ENCODE results near the gene GADL1. TPM values are rescaled to one million over a fixed set of nuclear protein-coding genes. Genes with fewer than 3 reads are reported as not detected.

GADL1 gene
- total RNA-seq, 2 donors from 2014 or later, result not detected

- no peaks in the 10 kb centered on the region for H3K9me3 Mint-ChIP-seq
- no peaks in the 10 kb centered on the region for H3K36me3 Mint-ChIP-seq
- H3K27me3 Mint-ChIP-seq, result peaks cover 0 to 7% of the 10 kb centered on the region in 2 donors
- no peak for DNase-seq (ENCODE audit: low spot score)
- H3K4me3 Mint-ChIP-seq, result no peak overlapping the region
- peaks cover 5 to 15% of the 10 kb centered on the region in 2 donors for H3K4me1 Mint-ChIP-seq (ENCODE audit: low read depth in 2 of 2)
- no peak overlapping the region for H3K27ac Mint-ChIP-seq
- no peak for ATAC-seq
These were observed 161.3 kb downstream of the GADL1 start for GRCh38 chr3:30733209-30733608.

GRCh38 chr3:30730967-30731366 is 163.5 kb downstream of the GADL1 start:
- Mint-ChIP-seq H3K4me1 (ENCODE audit: low read depth in 2 of 2) (peaks cover 5 to 15% of the 10 kb centered on the region in 2 donors), H3K9me3 (no peaks in the 10 kb centered on the region), H3K36me3 (no peaks in the 10 kb centered on the region), H3K27me3 (peaks cover 0 to 7% of the 10 kb centered on the region in 2 donors), H3K27ac (no peak overlapping the region), H3K4me3 (no peak overlapping the region)
- ATAC-seq (no peak), DNase-seq (ENCODE audit: low spot score) (no peak)

- Mint-ChIP-seq H3K4me1 (ENCODE audit: low read depth in 2 of 2) (peaks cover 5 to 15% of the 10 kb centered on the region in 2 donors), H3K36me3 (no peaks in the 10 kb centered on the region), H3K4me3 (no peak overlapping the region)
These were observed 164.5 kb downstream of the GADL1 start for GRCh38 chr3:30729936-30730335.

GRCh38 chr3:30729512-30729911 is 164.9 kb downstream of the GADL1 start:
- no peak overlapping the region for H3K4me3 Mint-ChIP-seq
- DNase-seq (ENCODE audit: low spot score) (no peak), ATAC-seq (no peak)
- no peaks in the 10 kb centered on the region for H3K36me3 Mint-ChIP-seq
- H3K27ac Mint-ChIP-seq, result no peak overlapping the region
- peaks cover 5% of the 10 kb centered on the region for H3K9me3 Mint-ChIP-seq
- peaks cover 0 to 7% of the 10 kb centered on the region in 2 donors for H3K27me3 Mint-ChIP-seq
- H3K4me1 Mint-ChIP-seq (ENCODE audit: low read depth in 2 of 2), result peaks cover 5 to 15% of the 10 kb centered on the region in 2 donors

More at GRCh38 chr3:30729936-30730335, 164.5 kb downstream of the GADL1 start:
- DNase-seq (ENCODE audit: low spot score) (no peak), ATAC-seq (no peak)
- peaks cover 0 to 7% of the 10 kb centered on the region in 2 donors for H3K27me3 Mint-ChIP-seq
- peaks cover 5% of the 10 kb centered on the region for H3K9me3 Mint-ChIP-seq
- no peak overlapping the region for H3K27ac Mint-ChIP-seq

- Mint-ChIP-seq H3K36me3 (no peaks in the 10 kb centered on the region), H3K27me3 (peaks cover 0 to 2% of the 10 kb centered on the region in 2 donors)
- DNase-seq (ENCODE audit: low spot score), result no peak
These were observed 166.3 kb downstream of the GADL1 start for GRCh38 chr3:30728143-30728542.

GRCh38 chr3:30724863-30725262 is 169.6 kb downstream of the GADL1 start:
- H3K36me3 Mint-ChIP-seq, result peaks cover 4% of the 10 kb centered on the region
- ATAC-seq (no peak), DNase-seq (ENCODE audit: low spot score) (no peak)
- no peak overlapping the region for H3K27ac Mint-ChIP-seq
- peaks cover 4 to 9% of the 10 kb centered on the region in 2 donors for H3K27me3 Mint-ChIP-seq
- H3K9me3 Mint-ChIP-seq, result peaks cover 5% of the 10 kb centered on the region
- peaks cover 0 to 6% of the 10 kb centered on the region in 2 donors for H3K4me1 Mint-ChIP-seq (ENCODE audit: low read depth in 2 of 2)
- no peak overlapping the region for H3K4me3 Mint-ChIP-seq

More at GRCh38 chr3:30728143-30728542, 166.3 kb downstream of the GADL1 start:
- Mint-ChIP-seq H3K9me3 (peaks cover 5% of the 10 kb centered on the region), H3K27ac (no peak overlapping the region), H3K4me3 (no peak overlapping the region), H3K4me1 (ENCODE audit: low read depth in 2 of 2) (peaks cover 0 to 7% of the 10 kb centered on the region in 2 donors)
- ATAC-seq, result no peak

GRCh38 chr3:30723211-30723610 is 171.2 kb downstream of the GADL1 start:
- peaks cover 4 to 9% of the 10 kb centered on the region in 2 donors for H3K27me3 Mint-ChIP-seq
- H3K4me1 Mint-ChIP-seq (ENCODE audit: low read depth in 2 of 2), result no peaks in the 10 kb centered on the region
- H3K9me3 Mint-ChIP-seq, result peaks cover 5% of the 10 kb centered on the region
- no peak overlapping the region for H3K27ac Mint-ChIP-seq
- H3K36me3 Mint-ChIP-seq, result peaks cover 4% of the 10 kb centered on the region
- no peak for ATAC-seq
- no peak overlapping the region for H3K4me3 Mint-ChIP-seq
- no peak for DNase-seq (ENCODE audit: low spot score)

- no peak overlapping the region for H3K4me3 Mint-ChIP-seq
- no peak overlapping the region for H3K27ac Mint-ChIP-seq
- H3K36me3 Mint-ChIP-seq, result peaks cover 4% of the 10 kb centered on the region
- H3K9me3 Mint-ChIP-seq, result peaks cover 5% of the 10 kb centered on the region
- no peaks in the 10 kb centered on the region for H3K4me1 Mint-ChIP-seq (ENCODE audit: low read depth in 2 of 2)
- ATAC-seq (no peak), DNase-seq (ENCODE audit: low spot score) (no peak)
- peaks cover 6 to 9% of the 10 kb centered on the region in 2 donors for H3K27me3 Mint-ChIP-seq
These were observed 173.2 kb downstream of the GADL1 start for GRCh38 chr3:30721314-30721634.

GRCh38 chr3:30720586-30721313 is 173.7 kb downstream of the GADL1 start:
- Mint-ChIP-seq H3K36me3 (peaks cover 4% of the 10 kb centered on the region), H3K4me3 (no peak overlapping the region), H3K27me3 (peaks cover 6 to 9% of the 10 kb centered on the region in 2 donors), H3K9me3 (peaks cover 5% of the 10 kb centered on the region), H3K4me1 (ENCODE audit: low read depth in 2 of 2) (no peaks in the 10 kb centered on the region), H3K27ac (no peak overlapping the region)
- DNase-seq (ENCODE audit: low spot score) (no peak), ATAC-seq (no peak)

- H3K4me1 Mint-ChIP-seq (ENCODE audit: low read depth in 2 of 2), result no peaks in the 10 kb centered on the region
- DNase-seq (ENCODE audit: low spot score) (no peak), ATAC-seq (no peak)
- H3K9me3 Mint-ChIP-seq, result no peaks in the 10 kb centered on the region
- H3K27ac Mint-ChIP-seq, result no peak overlapping the region
- no peak overlapping the region for H3K4me3 Mint-ChIP-seq
- peaks cover 6 to 9% of the 10 kb centered on the region in 2 donors for H3K27me3 Mint-ChIP-seq
- H3K36me3 Mint-ChIP-seq, result peaks cover 4% of the 10 kb centered on the region
These were observed 174.9 kb downstream of the GADL1 start for GRCh38 chr3:30719536-30719935.

GRCh38 chr3:30713885-30714503 is 180.5 kb downstream of the GADL1 start:
- H3K9me3 Mint-ChIP-seq, result no peaks in the 10 kb centered on the region
- H3K4me1 Mint-ChIP-seq (ENCODE audit: low read depth in 2 of 2), result no peaks in the 10 kb centered on the region
- ATAC-seq (no peak), DNase-seq (ENCODE audit: low spot score) (no peak)
- H3K27ac Mint-ChIP-seq, result no peak overlapping the region
- peaks cover 0 to 2% of the 10 kb centered on the region in 2 donors for H3K27me3 Mint-ChIP-seq
- H3K4me3 Mint-ChIP-seq, result no peak overlapping the region
- no peaks in the 10 kb centered on the region for H3K36me3 Mint-ChIP-seq

GRCh38 chr3:30712991-30713390 is 181.5 kb downstream of the GADL1 start:
- Mint-ChIP-seq H3K4me1 (ENCODE audit: low read depth in 2 of 2) (peaks cover 0 to 3% of the 10 kb centered on the region in 2 donors), H3K4me3 (no peak overlapping the region), H3K27ac (no peak overlapping the region), H3K36me3 (no peaks in the 10 kb centered on the region), H3K27me3 (peaks cover 0 to 2% of the 10 kb centered on the region in 2 donors), H3K9me3 (no peaks in the 10 kb centered on the region)
- no peak for DNase-seq (ENCODE audit: low spot score)
- ATAC-seq, result no peak

- H3K36me3 Mint-ChIP-seq, result no peaks in the 10 kb centered on the region
- H3K27ac Mint-ChIP-seq, result no peak overlapping the region
- DNase-seq (ENCODE audit: low spot score) (no peak), ATAC-seq (no peak)
- H3K9me3 Mint-ChIP-seq, result no peaks in the 10 kb centered on the region
- H3K4me1 Mint-ChIP-seq (ENCODE audit: low read depth in 2 of 2), result peaks cover 0 to 3% of the 10 kb centered on the region in 2 donors
- H3K4me3 Mint-ChIP-seq, result no peak overlapping the region
- H3K27me3 Mint-ChIP-seq, result peaks cover 0 to 2% of the 10 kb centered on the region in 2 donors
These were observed 182.6 kb downstream of the GADL1 start for GRCh38 chr3:30711867-30712266.

- Mint-ChIP-seq H3K9me3 (no peaks in the 10 kb centered on the region), H3K4me1 (ENCODE audit: low read depth in 2 of 2) (peaks cover 0 to 3% of the 10 kb centered on the region in 2 donors), H3K36me3 (no peaks in the 10 kb centered on the region), H3K27me3 (no peaks in the 10 kb centered on the region), H3K27ac (no peak overlapping the region), H3K4me3 (no peak overlapping the region)
- no peak for ATAC-seq
- no peak for DNase-seq (ENCODE audit: low spot score)
These were observed 183.3 kb downstream of the GADL1 start for GRCh38 chr3:30711151-30711550.
